ENCODE data around the gene DNAAF2. TPM values are rescaled to one million over a fixed set of nuclear protein-coding genes. Genes with fewer than 3 reads are reported as not detected.

Gene DNAAF2
- total and polyA plus RNA-seq, 2 of the 13 experiments (the other 11 are each of a cell fraction or from before 2014, with no cell fraction given) = 6.1 to 13.6 TPM

DNA sequence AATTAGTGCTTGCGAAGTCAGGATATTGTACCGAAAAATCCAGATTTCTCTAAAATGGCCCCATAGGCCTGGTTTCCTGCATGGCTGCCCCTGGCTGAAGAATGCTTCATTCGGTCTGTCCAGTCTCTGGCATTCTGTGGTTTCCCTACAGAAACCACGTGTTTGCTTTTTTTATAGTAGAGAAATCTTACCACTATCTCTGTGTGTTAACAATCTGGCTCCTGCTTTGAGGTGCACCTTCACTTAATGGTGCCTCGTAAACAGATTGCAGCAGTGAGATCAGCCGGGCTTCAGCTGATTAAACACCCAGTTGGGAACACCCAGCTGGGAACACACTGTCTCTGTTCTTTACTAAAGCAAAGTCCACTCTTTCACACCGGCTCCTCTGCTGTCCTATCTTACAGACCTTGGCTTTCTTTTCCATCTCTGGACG, 6.7 kb upstream of the DNAAF2 start (continued):
- TF ChIP-seq, protein P1, sequence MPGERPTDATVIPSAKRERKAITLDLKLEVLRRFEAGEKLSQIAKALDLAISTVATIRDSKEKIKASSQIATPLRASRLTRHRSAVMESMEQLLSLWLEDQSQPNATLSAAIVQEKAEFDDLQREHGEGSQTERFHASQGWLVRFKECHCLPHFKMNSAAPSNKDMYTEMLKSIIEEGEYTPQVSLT (CRISPR knock-in tag; IDR thresholded peaks at IDR 0.05; ENCODE audit: borderline replicate concordance, low read depth) = no peak
- no peak for TF ChIP-seq ZNF441 (CRISPR knock-in tag; IDR thresholded peaks at IDR 0.05; ENCODE audit: borderline replicate concordance)
- TF ChIP-seq HCFC1 (IDR thresholded peaks at IDR 0.05; ENCODE audit: low read depth, low read length) = no peak
- no peak for TF ChIP-seq KMT2B (CRISPR knock-in tag; IDR thresholded peaks at IDR 0.05)
- TF ChIP-seq ETV6 (CRISPR knock-in tag; conservative IDR thresholded peaks at IDR 0.05) = no peak
- TF ChIP-seq, protein P2, sequence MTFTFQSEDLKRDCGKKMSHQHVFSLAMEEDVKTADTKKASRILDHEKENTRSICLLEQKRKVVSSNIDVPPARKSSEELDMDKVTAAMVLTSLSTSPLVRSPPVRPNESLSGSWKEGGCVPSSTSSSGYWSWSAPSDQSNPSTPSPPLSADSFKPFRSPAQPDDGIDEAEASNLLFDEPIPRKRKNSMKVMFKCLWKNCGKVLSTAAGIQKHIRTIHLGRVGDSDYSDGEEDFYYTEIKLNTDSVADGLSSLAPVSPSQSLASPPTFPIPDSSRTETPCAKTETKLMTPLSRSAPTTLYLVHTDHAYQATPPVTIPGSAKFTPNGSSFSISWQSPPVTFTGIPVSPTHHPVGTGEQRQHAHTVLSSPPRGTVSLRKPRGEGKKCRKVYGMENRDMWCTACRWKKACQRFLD (CRISPR knock-in tag; IDR thresholded peaks at IDR 0.05; ENCODE audit: borderline replicate concordance) = no peak
- no peak for TF ChIP-seq KDM3A (CRISPR knock-in tag; IDR thresholded peaks at IDR 0.05; ENCODE audit: low read depth)
- peak; percentile 67; the same call in 1 of the 2 replicates for TF ChIP-seq ZNF772 (CRISPR knock-in tag; IDR thresholded peaks at IDR 0.05)
- no peak for TF ChIP-seq ZC3H4 (CRISPR knock-in tag; IDR thresholded peaks at IDR 0.05; ENCODE audit: borderline replicate concordance)
- TF ChIP-seq ZNF768 (CRISPR knock-in tag; IDR thresholded peaks at IDR 0.05) = peak; percentile 82; the same call in 1 of the 2 replicates
- TF ChIP-seq, protein P3, sequence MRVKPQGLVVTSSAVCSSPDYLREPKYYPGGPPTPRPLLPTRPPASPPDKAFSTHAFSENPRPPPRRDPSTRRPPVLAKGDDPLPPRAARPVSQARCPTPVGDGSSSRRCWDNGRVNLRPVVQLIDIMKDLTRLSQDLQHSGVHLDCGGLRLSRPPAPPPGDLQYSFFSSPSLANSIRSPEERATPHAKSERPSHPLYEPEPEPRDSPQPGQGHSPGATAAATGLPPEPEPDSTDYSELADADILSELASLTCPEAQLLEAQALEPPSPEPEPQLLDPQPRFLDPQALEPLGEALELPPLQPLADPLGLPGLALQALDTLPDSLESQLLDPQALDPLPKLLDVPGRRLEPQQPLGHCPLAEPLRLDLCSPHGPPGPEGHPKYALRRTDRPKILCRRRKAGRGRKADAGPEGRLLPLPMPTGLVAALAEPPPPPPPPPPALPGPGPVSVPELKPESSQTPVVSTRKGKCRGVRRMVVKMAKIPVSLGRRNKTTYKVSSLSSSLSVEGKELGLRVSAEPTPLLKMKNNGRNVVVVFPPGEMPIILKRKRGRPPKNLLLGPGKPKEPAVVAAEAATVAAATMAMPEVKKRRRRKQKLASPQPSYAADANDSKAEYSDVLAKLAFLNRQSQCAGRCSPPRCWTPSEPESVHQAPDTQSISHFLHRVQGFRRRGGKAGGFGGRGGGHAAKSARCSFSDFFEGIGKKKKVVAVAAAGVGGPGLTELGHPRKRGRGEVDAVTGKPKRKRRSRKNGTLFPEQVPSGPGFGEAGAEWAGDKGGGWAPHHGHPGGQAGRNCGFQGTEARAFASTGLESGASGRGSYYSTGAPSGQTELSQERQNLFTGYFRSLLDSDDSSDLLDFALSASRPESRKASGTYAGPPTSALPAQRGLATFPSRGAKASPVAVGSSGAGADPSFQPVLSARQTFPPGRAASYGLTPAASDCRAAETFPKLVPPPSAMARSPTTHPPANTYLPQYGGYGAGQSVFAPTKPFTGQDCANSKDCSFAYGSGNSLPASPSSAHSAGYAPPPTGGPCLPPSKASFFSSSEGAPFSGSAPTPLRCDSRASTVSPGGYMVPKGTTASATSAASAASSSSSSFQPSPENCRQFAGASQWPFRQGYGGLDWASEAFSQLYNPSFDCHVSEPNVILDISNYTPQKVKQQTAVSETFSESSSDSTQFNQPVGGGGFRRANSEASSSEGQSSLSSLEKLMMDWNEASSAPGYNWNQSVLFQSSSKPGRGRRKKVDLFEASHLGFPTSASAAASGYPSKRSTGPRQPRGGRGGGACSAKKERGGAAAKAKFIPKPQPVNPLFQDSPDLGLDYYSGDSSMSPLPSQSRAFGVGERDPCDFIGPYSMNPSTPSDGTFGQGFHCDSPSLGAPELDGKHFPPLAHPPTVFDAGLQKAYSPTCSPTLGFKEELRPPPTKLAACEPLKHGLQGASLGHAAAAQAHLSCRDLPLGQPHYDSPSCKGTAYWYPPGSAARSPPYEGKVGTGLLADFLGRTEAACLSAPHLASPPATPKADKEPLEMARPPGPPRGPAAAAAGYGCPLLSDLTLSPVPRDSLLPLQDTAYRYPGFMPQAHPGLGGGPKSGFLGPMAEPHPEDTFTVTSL (CRISPR knock-in tag; IDR thresholded peaks at IDR 0.05; ENCODE audit: borderline replicate concordance) = peak; percentile 88; the same call in 1 of the 2 replicates
- TF ChIP-seq IKZF4 (CRISPR knock-in tag; IDR thresholded peaks at IDR 0.05; ENCODE audit: borderline replicate concordance, low read depth, not compliant biosample characterization) = no peak
- TF ChIP-seq, protein P4, sequence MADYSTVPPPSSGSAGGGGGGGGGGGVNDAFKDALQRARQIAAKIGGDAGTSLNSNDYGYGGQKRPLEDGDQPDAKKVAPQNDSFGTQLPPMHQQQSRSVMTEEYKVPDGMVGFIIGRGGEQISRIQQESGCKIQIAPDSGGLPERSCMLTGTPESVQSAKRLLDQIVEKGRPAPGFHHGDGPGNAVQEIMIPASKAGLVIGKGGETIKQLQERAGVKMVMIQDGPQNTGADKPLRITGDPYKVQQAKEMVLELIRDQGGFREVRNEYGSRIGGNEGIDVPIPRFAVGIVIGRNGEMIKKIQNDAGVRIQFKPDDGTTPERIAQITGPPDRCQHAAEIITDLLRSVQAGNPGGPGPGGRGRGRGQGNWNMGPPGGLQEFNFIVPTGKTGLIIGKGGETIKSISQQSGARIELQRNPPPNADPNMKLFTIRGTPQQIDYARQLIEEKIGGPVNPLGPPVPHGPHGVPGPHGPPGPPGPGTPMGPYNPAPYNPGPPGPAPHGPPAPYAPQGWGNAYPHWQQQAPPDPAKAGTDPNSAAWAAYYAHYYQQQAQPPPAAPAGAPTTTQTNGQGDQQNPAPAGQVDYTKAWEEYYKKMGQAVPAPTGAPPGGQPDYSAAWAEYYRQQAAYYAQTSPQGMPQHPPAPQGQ (CRISPR knock-in tag; IDR thresholded peaks at IDR 0.05; ENCODE audit: borderline replicate concordance) = no peak
- no peak for TF ChIP-seq PHF20 (CRISPR knock-in tag; IDR thresholded peaks at IDR 0.05)
- no peak for TF ChIP-seq ZBTB3 (CRISPR knock-in tag; IDR thresholded peaks at IDR 0.05; ENCODE audit: borderline replicate concordance, low read depth)
- TF ChIP-seq KLF12 (CRISPR knock-in tag; IDR thresholded peaks at IDR 0.05; ENCODE audit: borderline replicate concordance) = no peak
- TF ChIP-seq U2AF1 (optimal IDR thresholded peaks at IDR 0.05; ENCODE audit: low read depth, low read length) = no peak
- TF ChIP-seq ZNF431 (CRISPR knock-in tag; IDR thresholded peaks at IDR 0.05; ENCODE audit: borderline replicate concordance, low read depth) = 0 out of 2 replicates have a peak, but pooled peaks have one; percentile 67
